Panc1 (cell line): Measurements from ENCODE around the gene STS. TPM values are rescaled to one million over a fixed set of nuclear protein-coding genes. Genes with fewer than 3 reads are reported as not detected.

Experiments used
- ATAC-seq: fragments of 200-7000 bp; cut with Tn5 transposase; 2 replicates; pipeline ENCODE4 v1.9.1; 2020; ENCODE audit warnings: mild to moderate bottlenecking, moderate library complexity
- BruUV-seq: library from RNA; stranded (reverse); fragments of 400-500 nt; replicated peaks from 2 replicates; lab custom pipeline; 2021; lab: Mats Ljungman, UMichigan
- CTCF ChIA-PET: fragments of 300-600 bp; sonication (Branson Sonifier 250); formaldehyde crosslinking; loops from one replicate; lab custom pipeline; 2022; ENCODE audit warnings: antibody characterized with exemption; lab: Charles Lee
- POLR2A ChIA-PET: fragments of 300-600 bp; sonication (Branson Sonifier 250); formaldehyde crosslinking; loops from one replicate; lab custom pipeline; 2022; ENCODE audit warnings: antibody characterized with exemption; lab: Charles Lee
- DNase-seq: peaks from one replicate; pipeline ENCODE4 v3.0.0-alpha.2; 2010; ENCODE audit warnings: low read depth, low spot score
- H3K27ac ChIP-seq: 2 replicates; pipeline ENCODE4 v1.5.1; 2011; ENCODE audit warnings: mild to moderate bottlenecking, low read length, inconsistent platforms
- H3K27me3 ChIP-seq: fragments of 200-500 bp; sonication (Bioruptor generic); 2 replicates; pipeline ENCODE4 v1.6.0; 2014; ENCODE audit warnings: low read length, inconsistent platforms; ENCODE audit not compliant: control insufficient read depth, insufficient read depth
- H3K36me3 ChIP-seq: fragments of 200-500 bp; sonication (Bioruptor generic); 2 replicates; pipeline ENCODE4 v1.5.1; 2014; ENCODE audit warnings: inconsistent platforms, mild to moderate bottlenecking, low read length, moderate library complexity; ENCODE audit not compliant: control insufficient read depth, insufficient read depth
- H3K4me1 ChIP-seq: 2 replicates; pipeline ENCODE4 v1.5.1; 2011; ENCODE audit warnings: inconsistent platforms, mild to moderate bottlenecking, low read length, moderate library complexity; ENCODE audit not compliant: control insufficient read depth, insufficient read depth
- H3K4me3 ChIP-seq, 2 experiments: 2 replicates each; pipeline ENCODE4 v1.5.1; 2011 to 2012; ENCODE audit warnings: low read depth in 2 of 2, low read length in 2 of 2, mild to moderate bottlenecking in 2 of 2, inconsistent platforms in 1 of 2, moderate library complexity in 1 of 2
- H3K9me3 ChIP-seq: fragments of 200-500 bp; sonication (Bioruptor generic); 2 replicates; pipeline ENCODE4 v1.5.1; 2014; ENCODE audit warnings: low read depth, mild to moderate bottlenecking, inconsistent platforms, low read length, moderate library complexity; ENCODE audit not compliant: control insufficient read depth, insufficient read depth
- CTCF ChIP-seq: fragments of 450-650 bp; IDR thresholded peaks from 2 replicates; pipeline ENCODE4 v1.5.1; 2017; ENCODE audit warnings: mild to moderate bottlenecking
- POLR2AphosphoS5 ChIP-seq: IDR thresholded peaks from 2 replicates; pipeline ENCODE4 v1.6.1; 2012; ENCODE audit warnings: mild to moderate bottlenecking, low read depth, low read length, moderate library complexity
- REST ChIP-seq, 2 experiments: IDR thresholded peaks; 2 replicates each; pipeline ENCODE4 v1.6.1; 2011 to 2012; ENCODE audit warnings: low read depth in 2 of 2, control low read depth in 1 of 2, low read length in 1 of 2, mild to moderate bottlenecking in 1 of 2, moderate library complexity in 1 of 2; ENCODE audit not compliant: insufficient read depth in 1 of 2
- SIN3A ChIP-seq: IDR thresholded peaks from 2 replicates; pipeline ENCODE4 v1.6.1; 2012; ENCODE audit warnings: low read depth, mild to moderate bottlenecking, low read length, moderate library complexity, borderline replicate concordance; ENCODE audit not compliant: insufficient read depth
- TCF7L2 ChIP-seq: IDR thresholded peaks from 2 replicates; pipeline ENCODE4 v1.6.1; 2011; ENCODE audit warnings: mild to moderate bottlenecking, low read depth, low read length, inconsistent platforms
- in situ Hi-C: cut with HindIII; loops from 2 replicates; pipeline ENCODE4 v1.10.0; 2016; ENCODE audit warnings: low sequenced_read_pairs, low pct_unique_long_range_greater_than_20kb
- intact Hi-C: fragments of 100-400 bp; cut with micrococcal nuclease; formaldehyde crosslinking; loops from one replicate; pipeline ENCODE4 v1.10.0; 2022; ENCODE audit not compliant: unreplicated experiment
- total RNA-seq: library from RNA; stranded (reverse); gene quantifications from one replicate; pipeline ENCODE4 v1.2.1, GENCODE V29; 2021; ENCODE audit not compliant: unreplicated experiment

The STS gene
- total RNA-seq, 1 experiment from 2014 or later: 2.0 TPM

DNA sequence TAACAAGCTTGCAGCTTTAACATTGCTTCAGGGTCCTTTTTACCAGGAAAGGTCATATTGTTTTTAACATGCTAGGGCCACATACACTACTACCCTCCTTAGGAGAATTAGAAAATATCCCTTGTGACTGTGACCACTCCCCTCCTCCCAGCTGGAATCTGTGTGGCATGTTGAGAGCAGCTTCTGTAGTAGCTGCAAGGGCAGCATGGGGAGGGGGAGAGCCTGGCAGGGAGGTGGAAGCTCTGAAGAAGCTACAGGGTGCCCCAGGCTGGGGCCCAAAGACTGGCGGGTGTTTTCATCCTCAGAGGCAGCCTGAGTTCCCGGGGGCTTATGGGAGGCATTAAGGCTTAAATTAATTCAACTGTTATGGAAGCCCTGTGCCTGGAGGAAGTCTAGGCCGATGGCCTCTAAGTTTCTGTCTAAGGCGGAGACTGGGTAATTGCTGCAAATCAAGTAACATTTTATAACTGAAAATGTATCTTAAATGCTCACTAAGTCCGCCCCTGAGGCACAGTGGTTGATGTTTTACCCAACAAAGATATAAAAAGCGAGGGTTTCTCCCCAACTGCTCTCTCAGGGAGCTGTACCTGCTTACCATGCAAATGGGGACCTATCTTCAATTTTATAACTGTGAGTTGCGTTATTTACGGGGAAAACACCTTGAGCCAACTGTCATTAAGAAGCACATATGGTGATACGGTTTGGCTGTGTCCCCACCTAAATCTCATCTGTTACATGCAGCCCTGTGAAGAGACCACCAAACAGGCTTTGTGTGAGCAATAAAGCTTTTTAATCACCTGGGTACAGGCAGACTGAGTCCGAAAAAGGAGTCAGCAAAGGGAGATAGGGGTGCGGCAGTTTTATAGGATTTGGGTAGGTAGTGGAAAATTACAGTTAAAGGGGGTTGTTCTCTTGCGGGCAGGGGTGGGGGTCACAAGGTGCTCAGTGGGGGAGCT lies 37.4 kb upstream of the STS start:
- Histone ChIP-seq H3K4me3 (no peak overlapping the region), H3K36me3 (no peaks in the 10 kb centered on the region), H3K9me3 (no peaks in the 10 kb centered on the region), H3K4me1 (no peaks in the 10 kb centered on the region), H3K27ac (no peak overlapping the region), H3K27me3 (no peaks in the 10 kb centered on the region)
- ChIA-PET POLR2A (no interaction called here), CTCF (no interaction called here)
- intact Hi-C loops: no loop called here
- in situ Hi-C loops: no loop called here
- TF ChIP-seq SIN3A (no peak), REST (IDR thresholded peaks at IDR 0.05; ENCODE audit: insufficient read depth in 1 of 2, low read depth in 2 of 2, low read length in 1 of 2) (no peak), TCF7L2 (no peak), CTCF (no peak), POLR2AphosphoS5 (no peak)
- no TSS peak for BruUV-seq
- ATAC-seq: no peak
- DNase-seq: no peak

- ChIA-PET POLR2A (no interaction called here), CTCF (interaction anchor here (0.6 kb wide), 1 partner anchor 36 kb away, joined by 5 read pairs; no protein-coding TSS in a partner anchor)
- Histone ChIP-seq H3K27me3 (no peaks in the 10 kb centered on the region), H3K36me3 (no peaks in the 10 kb centered on the region), H3K9me3 (no peaks in the 10 kb centered on the region), H3K4me1 (no peaks in the 10 kb centered on the region), H3K4me3 (no peak overlapping the region), H3K27ac (no peak overlapping the region)
- DNase-seq: no peak
- TF ChIP-seq POLR2AphosphoS5 (no peak), REST (IDR thresholded peaks at IDR 0.05; ENCODE audit: insufficient read depth in 1 of 2, low read depth in 2 of 2, low read length in 1 of 2) (no peak)
- in situ Hi-C loops: no loop called here
- BruUV-seq: no TSS peak
- no peak for ATAC-seq
- intact Hi-C loops: no loop called here
Measured at GRCh38 chrX:7110821-7111276, 36.7 kb upstream of the STS start.
